K562 (cell line): ENCODE measurements around the gene ACSF3. TPM values are rescaled to one million over a fixed set of nuclear protein-coding genes. Genes with fewer than 3 reads are reported as not detected.

Experiments used
- ATAC-seq: fragments of 200-7000 bp; cut with Tn5 transposase; 3 replicates; pipeline ENCODE4 v1.9.1; 2020; ENCODE audit warnings: moderate library complexity
- BruUV-seq: library from RNA; stranded (reverse); fragments of 400-500 nt; replicated peaks from 2 replicates; lab custom pipeline; 2021; lab: Mats Ljungman, UMichigan
- CTCF ChIA-PET: fragments of 300-600 bp; formaldehyde crosslinking; extraction: SDS; loops from one replicate; lab custom pipeline; 2021; ENCODE audit warnings: low intra/inter-chr PET ratio; lab: Yijun Ruan, JAX
- POLR2A ChIA-PET: fragments of 300-600, 350-650 bp; sonication (Branson Sonifier 250); formaldehyde crosslinking; extraction: SDS; loops from one replicate; lab custom pipeline; 2021; ENCODE audit warnings: antibody characterized with exemption, inconsistent platforms; lab: Yijun Ruan, JAX
- DNase-seq, 4 experiments: peaks; one replicate each; pipeline versions ENCODE4 v3.0.0 to v3.0.0-alpha.2; 2011 to 2018; ENCODE audit warnings: low spot score in 3 of 4, mixed read lengths in 3 of 4; ENCODE audit errors: extremely low read depth in 1 of 4
- FAIRE-seq: peaks from 2 replicates; lab custom pipeline; 2011; peaks lifted over from hg19 to GRCh38; lab: Jason Lieb, UNC
- H2AFZ ChIP-seq: 2 replicates; pipeline ENCODE4 v1.6.0; 2011; ENCODE audit warnings: low read depth, low read length, control low read depth, inconsistent platforms
- H3K27ac ChIP-seq: fragments of 200-600 bp; 3 replicates; pipeline ENCODE4 v1.8.0; 2011; ENCODE audit warnings: low read depth, mild to moderate bottlenecking, control low read depth, inconsistent platforms, low read length, moderate library complexity, mixed read lengths; ENCODE audit errors: extremely low read depth
- H3K27me3 ChIP-seq, 2 experiments: fragments of 300-600 bp in 1 of 2; 2 replicates in 1 of 2; 3 replicates in 1 of 2; pipeline versions ENCODE4 v1.6.0 to v1.8.0; 2011; ENCODE audit warnings: inconsistent platforms in 2 of 2, low read length in 2 of 2, mild to moderate bottlenecking in 1 of 2, mixed read lengths in 1 of 2, moderate library complexity in 1 of 2; ENCODE audit not compliant: control insufficient read depth in 2 of 2, insufficient read depth in 2 of 2
- H3K36me3 ChIP-seq: fragments of 300-600 bp; 3 replicates; pipeline ENCODE4 v1.8.0; 2011; ENCODE audit warnings: mild to moderate bottlenecking, low read length, inconsistent platforms; ENCODE audit not compliant: control insufficient read depth, insufficient read depth
- H3K4me1 ChIP-seq, 2 experiments: fragments of 200-600 bp in 1 of 2; replicated peaks in 1 of 2; 2 replicates in 1 of 2; 3 replicates in 1 of 2; pipeline versions ENCODE4 v1.5.1 to v1.8.0; 2011; ENCODE audit warnings: inconsistent platforms in 2 of 2, low read length in 2 of 2, mild to moderate bottlenecking in 1 of 2, mixed read lengths in 1 of 2, moderate library complexity in 1 of 2; ENCODE audit not compliant: control insufficient read depth in 2 of 2, insufficient read depth in 2 of 2
- H3K4me2 ChIP-seq: 2 replicates; pipeline ENCODE4 v1.6.1; 2011; ENCODE audit warnings: low read length, control low read depth, inconsistent platforms, mixed read lengths; ENCODE audit not compliant: insufficient read depth
- H3K4me3 ChIP-seq: fragments of 200-600 bp; sonication (generic), shearing (Covaris generic); 2 replicates; pipeline ENCODE4 v1.5.1; 2016; ENCODE audit warnings: control low read depth, inconsistent platforms
- H3K79me2 ChIP-seq: fragments of 200-600 bp; 3 replicates; pipeline ENCODE4 v1.8.0; 2011; ENCODE audit warnings: low read length, inconsistent platforms; ENCODE audit not compliant: control insufficient read depth, insufficient read depth
- H3K9ac ChIP-seq, 2 experiments: 2 replicates each; pipeline versions ENCODE4 v1.6.0 to v1.6.1; 2011; ENCODE audit warnings: low read depth in 2 of 2, low read length in 2 of 2, control low read depth in 1 of 2, inconsistent platforms in 1 of 2, mild to moderate bottlenecking in 1 of 2, mixed read lengths in 1 of 2; ENCODE audit not compliant: insufficient read depth in 1 of 2
- H3K9me1 ChIP-seq: one replicate; pipeline ENCODE4 v1.6.0; 2011; ENCODE audit warnings: inconsistent platforms, mild to moderate bottlenecking, low read length, moderate library complexity; ENCODE audit not compliant: control insufficient read depth, insufficient read depth
- H3K9me3 ChIP-seq: replicated peaks from 2 replicates; pipeline ENCODE4 v1.5.1; 2011; ENCODE audit warnings: low read depth, low read length, inconsistent platforms; ENCODE audit not compliant: control insufficient read depth, insufficient read depth
- H4K20me1 ChIP-seq: replicated peaks from 2 replicates; pipeline ENCODE4 v1.6.1; 2011; ENCODE audit warnings: low read length, inconsistent platforms, mixed read lengths; ENCODE audit not compliant: control insufficient read depth, insufficient read depth
- ATF7 ChIP-seq: fragments of 450-650 bp; IDR thresholded peaks from 2 replicates; pipeline ENCODE4 v1.7.1; 2014; ENCODE audit warnings: mild to moderate bottlenecking, moderate library complexity
- DACH1 ChIP-seq: fragments of 450-650 bp; IDR thresholded peaks from 2 replicates; pipeline ENCODE4 v1.6.1; 2018; ENCODE audit not compliant: partially characterized antibody
- EZH2 ChIP-seq: IDR thresholded peaks from 2 replicates; pipeline ENCODE4 v1.6.1; 2012; ENCODE audit warnings: low read depth, mild to moderate bottlenecking, inconsistent platforms, low read length, borderline replicate concordance
- FOXK2 ChIP-seq, 2 experiments: fragments of 450-650 bp; IDR thresholded peaks in 1 of 2; conservative IDR thresholded peaks in 1 of 2; 2 replicates each; pipeline ENCODE4 v1.6.1; 2016; ENCODE audit warnings: low read depth in 2 of 2, mild to moderate bottlenecking in 1 of 2
- GATAD2B ChIP-seq: fragments of 450-650 bp; IDR thresholded peaks from 2 replicates; pipeline ENCODE4 v1.6.1; 2017; ENCODE audit warnings: mild to moderate bottlenecking, borderline replicate concordance
- HDAC8 ChIP-seq: fragments of 450-650 bp; IDR thresholded peaks from 2 replicates; pipeline ENCODE4 v1.6.1; 2016; ENCODE audit warnings: mild to moderate bottlenecking, missing genetic modification characterization, moderate library complexity, missing compliant biosample characterization
- MCM3 ChIP-seq: fragments of 450-650 bp; IDR thresholded peaks from 2 replicates; pipeline ENCODE4 v1.6.1; 2016
- NBN ChIP-seq: fragments of 450-650 bp; IDR thresholded peaks from 2 replicates; pipeline ENCODE4 v1.6.1; 2016; ENCODE audit warnings: low read depth, mild to moderate bottlenecking
- NR1H2 ChIP-seq: sonication (generic); formaldehyde crosslinking; IDR thresholded peaks from 2 replicates; pipeline ENCODE4 v1.4.0; 2020; ENCODE audit warnings: mild to moderate bottlenecking, missing genetic modification reagents
- SMARCC2 ChIP-seq: fragments of 450-650 bp; IDR thresholded peaks from 2 replicates; pipeline ENCODE4 v1.6.1; 2017; ENCODE audit warnings: antibody characterized with exemption, moderate library complexity, mild to moderate bottlenecking, low read depth
- XRCC4 ChIP-seq: IDR thresholded peaks from one replicate; pipeline ENCODE4 v1.6.1; 2011; ENCODE audit not compliant: insufficient read depth, insufficient read length; ENCODE audit errors: extremely low read depth
- ZNF583 ChIP-seq: fragments of 250-450 bp; sonication (Bioruptor Pico); IDR thresholded peaks from 2 replicates; pipeline ENCODE4 v1.4.0; 2020
- WGBS: fragments of 100-300 bp; shearing (Covaris generic); methylation state at CpG from one replicate; pipeline ENCODE4 v1.1.6; 2016; ENCODE audit warnings: low coverage, mixed read lengths; ENCODE audit not compliant: insufficient coverage; ENCODE audit errors: missing lambda C conversion rate; 5-methylcytosine and 5-hydroxymethylcytosine counted together
- in situ Hi-C: fragments of 300-500 bp; cut with MboI; formaldehyde crosslinking; loops from 4 replicates; pipeline ENCODE4 v1.15.0; 2018; ENCODE audit warnings: inconsistent platforms, mixed read lengths
- intact Hi-C: fragments of 100-400 bp; cut with micrococcal nuclease; formaldehyde crosslinking; loops from 2 replicates; pipeline ENCODE4 v1.14.2; 2022
- polyA plus RNA-seq, 8 experiments: library from polyadenylated mRNA; depleted of rRNA in 4 of 8; stranded (reverse) in 5 of 8; unstranded in 3 of 8; fragments of >200 nt; fragmentation: Nextera tagmentation in 2 of 8; fragmentation: Illumina TruSeq in 1 of 8; extraction: Ambion mirVana in 2 of 8; extraction: Trizol in 1 of 8; gene quantifications; 2 replicates each; pipeline versions ENCODE4 v1.2.1 to v1.2.3, GENCODE V29; 2011 to 2014; ENCODE audit warnings: inconsistent platforms in 1 of 8, missing spikeins in 1 of 8
- total RNA-seq, 7 experiments: library from RNA; depleted of rRNA in 6 of 7; stranded (reverse); fragments of >200 nt in 6 of 7; fragmentation: Illumina TruSeq in 2 of 7; extraction: Trizol in 2 of 7; gene quantifications; 2 replicates each; pipeline versions ENCODE4 v1.2.1 to v1.2.3, GENCODE V29; 2011 to 2021; ENCODE audit warnings: low replicate concordance in 1 of 7
- TF ChIP-seq, protein P1 (sequence below): sonication (generic); formaldehyde crosslinking; IDR thresholded peaks from 2 replicates; pipeline ENCODE4 v1.8.0; 2022; ENCODE audit warnings: mild to moderate bottlenecking, low read depth, missing genetic modification reagents
- TF ChIP-seq, protein P2 (sequence below): fragments of 250-450 bp; sonication (Bioruptor Pico); IDR thresholded peaks from 2 replicates; pipeline ENCODE4 v1.5.0; 2020; ENCODE audit warnings: mild to moderate bottlenecking
- TF ChIP-seq, protein P3 (sequence below): fragments of 450-650 bp; conservative IDR thresholded peaks from 2 replicates; pipeline ENCODE4 v1.6.1; 2016; ENCODE audit warnings: missing genetic modification characterization, low read depth, mild to moderate bottlenecking, control low read depth, missing compliant biosample characterization
- TF ChIP-seq, protein P4 (sequence below), 2 experiments: fragments of 450-650 bp in 1 of 2; sonication (generic) in 1 of 2; formaldehyde crosslinking in 1 of 2; IDR thresholded peaks in 1 of 2; conservative IDR thresholded peaks in 1 of 2; 2 replicates each; pipeline versions ENCODE4 v1.6.1 to v1.8.1; 2016 to 2023; ENCODE audit warnings: mild to moderate bottlenecking in 2 of 2, moderate library complexity in 2 of 2, inconsistent platforms in 1 of 2, missing genetic modification reagents in 1 of 2
- TF ChIP-seq, protein P5 (sequence below): fragments of 450-650 bp; IDR thresholded peaks from 2 replicates; pipeline ENCODE4 v1.6.1; 2016; ENCODE audit warnings: missing biosample characterization, missing genetic modification characterization

Gene ACSF3
- total and polyA plus RNA-seq, 9 of the 15 experiments (the other 6 are each of a cell fraction or from before 2014, with no cell fraction given) = 0.77 to 32.8 (median 14.7) TPM

DNA sequence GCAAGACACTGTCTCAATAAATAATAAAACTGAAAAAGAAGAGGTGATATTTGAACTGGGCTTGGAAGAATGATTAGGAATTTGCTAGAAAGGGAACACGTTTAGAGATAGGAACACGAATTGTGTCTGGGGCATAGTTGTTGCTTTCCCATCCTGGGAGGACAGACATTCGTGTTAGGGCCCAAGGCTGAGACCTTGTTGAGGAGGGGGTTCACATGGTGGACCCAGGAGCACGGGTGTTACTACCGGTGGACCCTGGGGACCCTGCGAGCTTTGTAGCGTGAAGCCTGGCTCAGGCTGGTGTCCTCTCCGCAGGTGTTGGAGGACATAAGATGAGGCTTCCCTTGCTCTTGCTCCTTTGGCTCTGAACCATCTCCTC, 1.2 kb downstream of the ACSF3 start:
- H3K9me1 ChIP-seq = peaks cover 5% of the 10 kb centered on the region
- TSS peak; percentile 57 for BruUV-seq
- no peak overlapping the region for H2AFZ ChIP-seq
- ChIA-PET POLR2A (interaction anchor here (1.8 kb wide), 1 partner anchor 72 kb away, joined by 6 read pairs; no protein-coding TSS in a partner anchor), CTCF (no interaction called here)
- H3K36me3 ChIP-seq = peaks cover 26% of the 10 kb centered on the region; the same call in 2 of the 3 replicates
- peaks cover 12% of the 10 kb centered on the region; the same call in 1 of the 2 replicates for H4K20me1 ChIP-seq
- intact Hi-C loops = loop anchor here (5.0 kb wide), 1 partner anchor 103 kb away; no protein-coding TSS in a partner anchor
- DNase-seq (no peak), ATAC-seq (no peak), FAIRE-seq (no peak)
- in situ Hi-C loops = no loop called here
- H3K79me2 ChIP-seq = peaks cover 52% of the 10 kb centered on the region
- no peaks in the 10 kb centered on the region for H3K9me3 ChIP-seq
- peak overlapping the region; percentile 88 for H3K4me3 ChIP-seq
- no peak overlapping the region; the same call in 2 of the 3 replicates for H3K27ac ChIP-seq
- H3K4me2 ChIP-seq = peak overlapping the region; percentile 87
- WGBS = 56% methylated on average over 8 of the region's 8 CpGs
- H3K9ac ChIP-seq = peak overlapping the region; percentile 83 to 96; a peak in 3 of 4 replicates
- H3K4me1 ChIP-seq = peaks cover 37 to 85% of the 10 kb centered on the region in 2 experiments; a peak in 4 of 5 replicates
- peaks cover 4 to 9% of the 10 kb centered on the region in 2 experiments; a peak in 3 of 5 replicates for H3K27me3 ChIP-seq
- TF ChIP-seq, protein P1, sequence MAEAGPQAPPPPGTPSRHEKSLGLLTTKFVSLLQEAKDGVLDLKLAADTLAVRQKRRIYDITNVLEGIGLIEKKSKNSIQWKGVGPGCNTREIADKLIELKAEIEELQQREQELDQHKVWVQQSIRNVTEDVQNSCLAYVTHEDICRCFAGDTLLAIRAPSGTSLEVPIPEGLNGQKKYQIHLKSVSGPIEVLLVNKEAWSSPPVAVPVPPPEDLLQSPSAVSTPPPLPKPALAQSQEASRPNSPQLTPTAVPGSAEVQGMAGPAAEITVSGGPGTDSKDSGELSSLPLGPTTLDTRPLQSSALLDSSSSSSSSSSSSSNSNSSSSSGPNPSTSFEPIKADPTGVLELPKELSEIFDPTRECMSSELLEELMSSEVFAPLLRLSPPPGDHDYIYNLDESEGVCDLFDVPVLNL (CRISPR knock-in tag) = no peak
- TF ChIP-seq GATAD2B (no peak), EZH2 (no peak), NR1H2 (no peak), NBN (no peak), MCM3 (no peak), HDAC8 (tag) (no peak), XRCC4 (no peak), DACH1 (no peak), ZNF583 (CRISPR knock-in tag) (no peak), SMARCC2 (no peak), ATF7 (no peak), FOXK2 (conservative IDR thresholded peaks at IDR 0.05 in 1 of 2, IDR thresholded peaks at IDR 0.05 in 1 of 2; ENCODE audit: low read depth in 2 of 2) (no peak)
- TF ChIP-seq, protein P2, sequence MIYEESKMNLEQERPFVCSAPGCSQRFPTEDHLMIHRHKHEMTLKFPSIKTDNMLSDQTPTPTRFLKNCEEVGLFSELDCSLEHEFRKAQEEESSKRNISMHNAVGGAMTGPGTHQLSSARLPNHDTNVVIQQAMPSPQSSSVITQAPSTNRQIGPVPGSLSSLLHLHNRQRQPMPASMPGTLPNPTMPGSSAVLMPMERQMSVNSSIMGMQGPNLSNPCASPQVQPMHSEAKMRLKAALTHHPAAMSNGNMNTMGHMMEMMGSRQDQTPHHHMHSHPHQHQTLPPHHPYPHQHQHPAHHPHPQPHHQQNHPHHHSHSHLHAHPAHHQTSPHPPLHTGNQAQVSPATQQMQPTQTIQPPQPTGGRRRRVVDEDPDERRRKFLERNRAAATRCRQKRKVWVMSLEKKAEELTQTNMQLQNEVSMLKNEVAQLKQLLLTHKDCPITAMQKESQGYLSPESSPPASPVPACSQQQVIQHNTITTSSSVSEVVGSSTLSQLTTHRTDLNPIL (CRISPR knock-in tag) = no peak
- TF ChIP-seq, protein P3, sequence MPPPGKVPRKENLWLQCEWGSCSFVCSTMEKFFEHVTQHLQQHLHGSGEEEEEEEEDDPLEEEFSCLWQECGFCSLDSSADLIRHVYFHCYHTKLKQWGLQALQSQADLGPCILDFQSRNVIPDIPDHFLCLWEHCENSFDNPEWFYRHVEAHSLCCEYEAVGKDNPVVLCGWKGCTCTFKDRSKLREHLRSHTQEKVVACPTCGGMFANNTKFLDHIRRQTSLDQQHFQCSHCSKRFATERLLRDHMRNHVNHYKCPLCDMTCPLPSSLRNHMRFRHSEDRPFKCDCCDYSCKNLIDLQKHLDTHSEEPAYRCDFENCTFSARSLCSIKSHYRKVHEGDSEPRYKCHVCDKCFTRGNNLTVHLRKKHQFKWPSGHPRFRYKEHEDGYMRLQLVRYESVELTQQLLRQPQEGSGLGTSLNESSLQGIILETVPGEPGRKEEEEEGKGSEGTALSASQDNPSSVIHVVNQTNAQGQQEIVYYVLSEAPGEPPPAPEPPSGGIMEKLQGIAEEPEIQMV (tag) = no peak
- TF ChIP-seq, protein P4, sequence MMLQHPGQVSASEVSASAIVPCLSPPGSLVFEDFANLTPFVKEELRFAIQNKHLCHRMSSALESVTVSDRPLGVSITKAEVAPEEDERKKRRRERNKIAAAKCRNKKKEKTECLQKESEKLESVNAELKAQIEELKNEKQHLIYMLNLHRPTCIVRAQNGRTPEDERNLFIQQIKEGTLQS (IDR thresholded peaks at IDR 0.05) = no peak
- TF ChIP-seq, protein P4 (CRISPR knock-in tag; conservative IDR thresholded peaks at IDR 0.05) = no peak
- TF ChIP-seq, protein P5, sequence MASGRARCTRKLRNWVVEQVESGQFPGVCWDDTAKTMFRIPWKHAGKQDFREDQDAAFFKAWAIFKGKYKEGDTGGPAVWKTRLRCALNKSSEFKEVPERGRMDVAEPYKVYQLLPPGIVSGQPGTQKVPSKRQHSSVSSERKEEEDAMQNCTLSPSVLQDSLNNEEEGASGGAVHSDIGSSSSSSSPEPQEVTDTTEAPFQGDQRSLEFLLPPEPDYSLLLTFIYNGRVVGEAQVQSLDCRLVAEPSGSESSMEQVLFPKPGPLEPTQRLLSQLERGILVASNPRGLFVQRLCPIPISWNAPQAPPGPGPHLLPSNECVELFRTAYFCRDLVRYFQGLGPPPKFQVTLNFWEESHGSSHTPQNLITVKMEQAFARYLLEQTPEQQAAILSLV (tag) = no peak
